Measurements from ENCODE around the gene RRBP1. TPM values are rescaled to one million over a fixed set of nuclear protein-coding genes. Genes with fewer than 3 reads are reported as not detected.
A peak's percentile ranks its signal among the peaks of the same experiment; 100 is the strongest.

Gene RRBP1
- total RNA-seq, 6 donors from 2014 or later = 143 to 256 (median 172) TPM

GRCh38 chr20:17568972-17569521 lies 113.0 kb downstream of the RRBP1 start:
- Histone ChIP-seq H3K4me1 (peaks cover 17 to 36% (median 27%) of the 10 kb centered on the region in 4 donors), H3K27ac (peak overlapping the region; percentile 98 to 100 (median 98)), H3K4me3 (peak overlapping the region in 3 of 4 donors; percentile 87 to 94 (median 90)), H3K9me3 (no peaks in the 10 kb centered on the region), H3K27me3 (no peaks in the 10 kb centered on the region), H3K36me3 (peaks cover 0 to 2% (median 0%) of the 10 kb centered on the region in 4 donors)
- peak; percentile 89 to 92 for ATAC-seq (ENCODE audit: low FRiP score in 2 of 2)
- 1 to 3% methylated on average over 35 to 37 of the region's 38 CpGs for WGBS, 2 donors
- TF ChIP-seq EP300 (IDR thresholded peaks at IDR 0.05) = peak in 2 of 4 donors; percentile 1 to 67
- TF ChIP-seq CTCF (IDR thresholded peaks at IDR 0.05) = no peak
- peak; percentile 53 to 92 for TF ChIP-seq POLR2AphosphoS5 (IDR thresholded peaks at IDR 0.05)
- TF ChIP-seq POLR2A (IDR thresholded peaks at IDR 0.05) = peak in 3 of 4 donors; percentile 59 to 74 (median 71)
- peak; percentile 90 to 93 for DNase-seq

DNA sequence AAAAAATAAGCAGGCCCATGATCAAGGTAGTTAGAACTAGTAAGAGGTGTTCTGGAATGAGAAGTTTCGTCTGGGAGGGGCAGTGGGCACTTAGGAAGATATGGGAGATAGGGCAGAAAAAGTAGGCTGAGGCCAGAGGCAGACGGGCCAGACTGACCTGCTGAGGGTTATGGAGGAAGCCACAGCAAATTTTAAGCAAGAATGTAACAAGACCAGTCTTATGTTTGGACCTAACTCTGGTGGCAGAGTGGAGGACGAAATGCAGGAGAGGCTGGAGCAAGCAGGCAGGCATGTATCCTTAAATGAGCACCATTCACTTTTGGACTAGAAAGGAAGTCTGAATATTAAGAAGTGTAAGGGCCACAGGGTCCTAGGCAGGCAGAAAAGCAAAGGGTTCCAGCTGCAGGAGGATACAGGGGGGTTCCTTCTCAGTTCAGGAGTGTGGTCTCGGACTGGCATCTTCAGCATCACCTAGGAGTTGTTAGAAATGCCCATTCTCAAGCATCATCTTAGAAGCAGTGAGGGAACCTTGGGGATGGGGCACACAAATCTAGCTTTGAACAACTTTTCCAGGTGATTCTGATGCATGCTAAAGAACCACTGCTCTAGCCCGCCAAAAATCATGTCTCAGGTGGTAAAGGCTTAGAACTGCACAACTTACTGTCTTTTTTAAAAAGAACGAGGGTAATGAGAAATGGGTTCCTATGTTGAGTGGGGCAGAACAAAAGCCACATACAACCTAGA lies 113.8 kb downstream of the RRBP1 start:
- 65 to 67% methylated on average over 6 of the region's 6 CpGs for WGBS, 2 donors
- ATAC-seq (ENCODE audit: low FRiP score in 2 of 2) = no peak
- peaks cover 13 to 33% (median 22%) of the 10 kb centered on the region in 4 donors for H3K4me1 ChIP-seq
- peak overlapping the region in 3 of 4 donors; percentile 87 to 94 (median 90) for H3K4me3 ChIP-seq
- no peak for DNase-seq
- no peaks in the 10 kb centered on the region for H3K9me3 ChIP-seq
- no peaks in the 10 kb centered on the region for H3K27me3 ChIP-seq
- H3K36me3 ChIP-seq = no peaks in the 10 kb centered on the region
- H3K27ac ChIP-seq = peak overlapping the region; percentile 98 to 100 (median 98)
- peak in 1 of 4 donors; percentile 35 for TF ChIP-seq POLR2A (IDR thresholded peaks at IDR 0.05)
- no peak for TF ChIP-seq CTCF (IDR thresholded peaks at IDR 0.05)

- Histone ChIP-seq H3K4me3 (no peak overlapping the region), H3K36me3 (no peaks in the 10 kb centered on the region), H3K9me3 (no peaks in the 10 kb centered on the region), H3K27me3 (no peaks in the 10 kb centered on the region), H3K27ac (peak overlapping the region in 3 of 4 donors; percentile 9 to 98 (median 54)), H3K4me1 (peaks cover 5 to 22% (median 19%) of the 10 kb centered on the region in 4 donors)
- TF ChIP-seq CTCF (IDR thresholded peaks at IDR 0.05) (no peak), EP300 (IDR thresholded peaks at IDR 0.05) (no peak), POLR2AphosphoS5 (IDR thresholded peaks at IDR 0.05) (no peak), POLR2A (IDR thresholded peaks at IDR 0.05) (no peak)
- 93 to 95% methylated on average over 3 of the region's 3 CpGs for WGBS, 2 donors
- ATAC-seq (ENCODE audit: low FRiP score in 2 of 2) (no peak), DNase-seq (no peak)
Observed at GRCh38 chr20:17566345-17566744, 115.7 kb downstream of the RRBP1 start.

GRCh38 chr20:17565169-17565845 lies 116.7 kb downstream of the RRBP1 start:
- Histone ChIP-seq H3K4me3 (no peak overlapping the region), H3K27me3 (no peaks in the 10 kb centered on the region), H3K9me3 (no peaks in the 10 kb centered on the region), H3K27ac (peak overlapping the region in 1 of 4 donors; percentile 49), H3K4me1 (peaks cover 5 to 19% (median 16%) of the 10 kb centered on the region in 4 donors), H3K36me3 (no peaks in the 10 kb centered on the region)
- DNase-seq (no peak), ATAC-seq (ENCODE audit: low FRiP score in 2 of 2) (no peak)
- TF ChIP-seq POLR2AphosphoS5 (IDR thresholded peaks at IDR 0.05) (no peak), POLR2A (IDR thresholded peaks at IDR 0.05) (no peak), EP300 (IDR thresholded peaks at IDR 0.05) (no peak), CTCF (IDR thresholded peaks at IDR 0.05) (no peak)
- 75 to 80% methylated on average over 4 of the region's 4 CpGs for WGBS, 2 donors

Other genes with a start within 250 kb of the RRBP1 start
- gene BFSP1, start 150.9 kb downstream of the RRBP1 start, total RNA-seq = 1 to 10 TPM in 4 of 6 donors, under 1 TPM in 1, not detected in 1; 0.97 to 5.2 (median 2.9) TPM
- 100 to 1,000 TPM; 235 to 735 (median 513) TPM for gene DSTN, start 112.2 kb downstream of the RRBP1 start, total RNA-seq
- gene BANF2, start 17.7 kb upstream of the RRBP1 start, total RNA-seq = not detected